ENCODE results near the gene ZGPAT. TPM values are rescaled to one million over a fixed set of nuclear protein-coding genes. Genes with fewer than 3 reads are reported as not detected.
A peak's percentile ranks its signal among the peaks of the same experiment; 100 is the strongest.
"Not testable (repeated sequence)": the region's sequence is repeated elsewhere in the genome, so short reads cannot be mapped to it uniquely, and the experiment has no call there.

ZGPAT gene
- total RNA-seq, 1 donor from 2014 or later: 16.7 TPM

- DNase-seq (ENCODE audit: low spot score): no peak
- intact Hi-C loops (cut with DNase I): no loop called here
Observed at GRCh38 chr20:63712191-63712590, 4.4 kb downstream of the ZGPAT start.

- intact Hi-C loops (cut with DNase I): no loop called here
- DNase-seq (ENCODE audit: low spot score): no peak
Observed at GRCh38 chr20:63714858-63715257, 7.0 kb downstream of the ZGPAT start.

GRCh38 chr20:63718996-63719395 is 11.2 kb downstream of the ZGPAT start:
- intact Hi-C loops (cut with DNase I): no loop called here

GRCh38 chr20:63722967-63723622 is 15.3 kb downstream of the ZGPAT start:
- intact Hi-C loops (cut with DNase I); DNase-seq (ENCODE audit: low spot score): not testable (repeated sequence)

More at GRCh38 chr20:63718996-63719395, 11.2 kb downstream of the ZGPAT start:
- no peak for DNase-seq (ENCODE audit: low spot score)

- DNase-seq (ENCODE audit: low spot score); intact Hi-C loops (cut with DNase I): not testable (repeated sequence)
Observed at GRCh38 chr20:63730189-63730733, 22.4 kb downstream of the ZGPAT start.

- intact Hi-C loops (cut with DNase I): no loop called here
- no peak for DNase-seq (ENCODE audit: low spot score)
Observed at GRCh38 chr20:63731410-63731809, 23.6 kb downstream of the ZGPAT start.

GRCh38 chr20:63732118-63733095 is 24.6 kb downstream of the ZGPAT start:
- no peak for DNase-seq (ENCODE audit: low spot score)
- intact Hi-C loops (cut with DNase I): no loop called here

- DNase-seq (ENCODE audit: low spot score): no peak
- intact Hi-C loops (cut with DNase I): no loop called here
Observed at GRCh38 chr20:63733117-63733516, 25.3 kb downstream of the ZGPAT start.

- DNase-seq (ENCODE audit: low spot score): peak; percentile 62
- intact Hi-C loops (cut with DNase I): no loop called here
Observed at GRCh38 chr20:63733579-63734081, 25.8 kb downstream of the ZGPAT start.

GRCh38 chr20:63734111-63734945 is 26.5 kb downstream of the ZGPAT start:
- intact Hi-C loops (cut with DNase I): no loop called here
- peak; percentile 58 for DNase-seq (ENCODE audit: low spot score)

- intact Hi-C loops (cut with DNase I): loop anchor here (5.0 kb wide), 1 partner anchor 38 kb away; the partner anchor contains the start of gene TNFRSF6B
- DNase-seq (ENCODE audit: low spot score): peak; percentile 66
Observed at GRCh38 chr20:63734946-63735858, 27.4 kb downstream of the ZGPAT start.

GRCh38 chr20:63735859-63736718 is 28.2 kb downstream of the ZGPAT start, which contains the start of gene LIME1:
LIME1 (plus strand) TSS chr20:63736664; CDS start chr20:63737550, 886 bp downstream.
- peak; percentile 61 for DNase-seq (ENCODE audit: low spot score)
- intact Hi-C loops (cut with DNase I): loop anchor here (5.0 kb wide), 1 partner anchor 39 kb away; the partner anchor contains the start of gene TNFRSF6B

GRCh38 chr20:63736893-63737694 is 29.3 kb downstream of the ZGPAT start:
- intact Hi-C loops (cut with DNase I): loop anchor here (5.0 kb wide), 1 partner anchor 40 kb away; the partner anchor contains the start of gene TNFRSF6B
- DNase-seq (ENCODE audit: low spot score): no peak

- DNase-seq (ENCODE audit: low spot score): no peak
- intact Hi-C loops (cut with DNase I): loop anchor here (5.0 kb wide), 1 partner anchor 40 kb away; the partner anchor contains the start of gene TNFRSF6B
Observed at GRCh38 chr20:63737695-63737944, 29.8 kb downstream of the ZGPAT start.

GRCh38 chr20:63737945-63738686 is 30.3 kb downstream of the ZGPAT start:
- intact Hi-C loops (cut with DNase I): loop anchor here (5.0 kb wide), 1 partner anchor 41 kb away; the partner anchor contains the start of gene TNFRSF6B
- DNase-seq (ENCODE audit: low spot score): peak; percentile 60
